GM19023 (cell line): ENCODE results near the gene CSF1R.
"Not testable (repeated sequence)": the region's sequence is repeated elsewhere in the genome, so short reads cannot be mapped to it uniquely, and the experiment has no call there.

Experiments used
- ATAC-seq: cut with Tn5 transposase; IDR thresholded peaks from one replicate; pipeline ENCODE4 v1.9.1; 2021; ENCODE audit warnings: mild to moderate bottlenecking, moderate library complexity; ENCODE audit not compliant: unreplicated experiment

The CSF1R gene

GRCh38 chr5:150057511-150057910, 28.8 kb downstream of the CSF1R start:
- ATAC-seq = no peak

GRCh38 chr5:150057052-150057451, 29.3 kb downstream of the CSF1R start:
- no peak for ATAC-seq

DNA sequence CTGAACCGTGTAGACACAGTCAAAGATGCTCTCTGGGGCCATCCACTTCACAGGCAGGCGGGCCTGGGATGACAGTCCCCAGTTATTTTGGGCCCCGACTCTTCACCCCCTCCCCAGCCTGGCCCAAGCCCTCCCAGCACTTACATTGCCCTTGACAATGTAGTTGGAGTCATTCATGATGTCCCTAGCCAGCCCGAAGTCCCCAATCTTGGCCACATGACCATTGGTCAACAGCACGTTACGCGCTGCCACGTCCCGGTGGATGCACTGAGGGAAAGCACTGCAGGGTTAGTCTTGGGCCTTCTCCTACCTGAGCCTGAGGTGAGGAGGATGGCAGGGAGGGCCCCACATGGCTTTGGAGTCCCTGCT, 30.3 kb downstream of the CSF1R start:
- no peak for ATAC-seq

GRCh38 chr5:150055326-150056074, 30.9 kb downstream of the CSF1R start:
- no peak for ATAC-seq

GRCh38 chr5:150054569-150054968, 31.8 kb downstream of the CSF1R start:
- ATAC-seq = no peak

- ATAC-seq = no peak
Observed at GRCh38 chr5:150053713-150054392, 32.5 kb downstream of the CSF1R start.

- no peak for ATAC-seq
Observed at GRCh38 chr5:150052956-150053712, 33.2 kb downstream of the CSF1R start.

GRCh38 chr5:150052226-150052955, 34.0 kb downstream of the CSF1R start:
- ATAC-seq = no peak

GRCh38 chr5:150051657-150052195, 34.6 kb downstream of the CSF1R start:
- no peak for ATAC-seq

- ATAC-seq = not testable (repeated sequence)
Observed at GRCh38 chr5:150050172-150050811, 36.1 kb downstream of the CSF1R start.

GRCh38 chr5:150046031-150046430, 40.3 kb downstream of the CSF1R start:
- no peak for ATAC-seq

DNA sequence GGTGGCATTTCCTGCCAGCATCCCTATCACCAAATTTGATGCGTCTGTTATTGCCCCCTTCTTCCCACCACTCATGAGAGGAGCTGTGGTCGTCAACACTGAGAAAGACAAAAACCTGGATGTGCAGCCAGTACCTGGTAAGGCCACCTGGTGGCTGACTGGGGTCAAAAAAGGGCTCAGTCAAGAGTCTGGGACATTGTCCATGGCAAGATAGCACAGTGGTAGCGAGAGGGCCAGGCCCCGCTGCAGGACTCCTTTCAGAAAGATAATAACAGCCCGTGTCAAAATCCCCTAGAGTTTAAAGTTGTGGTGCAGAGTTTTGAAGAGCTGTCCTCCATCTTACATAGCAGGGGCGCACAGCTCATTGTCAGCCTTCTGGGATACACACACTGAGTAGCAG, 40.8 kb downstream of the CSF1R start:
- no peak for ATAC-seq

DNA sequence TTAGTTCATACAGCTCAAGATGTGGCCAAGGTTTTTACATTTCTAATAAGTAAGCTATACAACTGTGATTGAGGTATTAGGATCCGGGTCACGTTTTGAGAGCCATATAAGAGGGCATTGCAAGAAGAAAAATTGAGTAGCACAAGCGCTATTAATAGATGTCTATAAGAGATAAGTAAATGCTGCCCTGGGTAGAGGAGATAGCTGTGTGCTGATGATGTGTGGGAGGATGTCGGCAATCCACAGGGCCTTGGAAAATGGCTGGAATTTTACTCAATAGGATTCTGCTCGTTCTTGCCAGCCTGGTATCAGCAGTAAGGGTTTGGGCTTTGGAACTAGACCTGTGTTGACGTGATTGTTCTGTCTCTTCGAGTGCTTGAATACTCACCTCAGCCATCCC, 41.6 kb downstream of the CSF1R start:
- no peak for ATAC-seq

DNA sequence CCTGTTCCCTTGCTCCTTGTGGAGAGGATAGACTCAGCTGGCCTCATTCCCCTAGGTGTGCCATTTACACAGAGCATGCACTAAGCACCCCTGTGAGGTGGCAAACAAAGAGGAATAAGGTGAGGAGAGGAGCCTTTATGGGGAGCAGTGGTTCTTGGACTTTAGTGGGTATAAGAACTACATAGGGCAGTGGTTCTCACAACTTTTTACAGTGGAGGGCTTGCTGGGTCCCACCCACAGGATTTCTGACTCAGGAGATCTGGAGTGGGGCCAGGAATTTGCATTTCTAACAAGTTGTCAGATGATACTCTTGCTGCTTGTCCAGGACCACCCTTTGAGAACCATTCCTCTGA, 42.0 kb downstream of the CSF1R start:
- ATAC-seq = no peak

- ATAC-seq = no peak
Observed at GRCh38 chr5:150043657-150044328, 42.6 kb downstream of the CSF1R start.

- ATAC-seq = no peak
Observed at GRCh38 chr5:150042459-150042858, 43.9 kb downstream of the CSF1R start.

DNA sequence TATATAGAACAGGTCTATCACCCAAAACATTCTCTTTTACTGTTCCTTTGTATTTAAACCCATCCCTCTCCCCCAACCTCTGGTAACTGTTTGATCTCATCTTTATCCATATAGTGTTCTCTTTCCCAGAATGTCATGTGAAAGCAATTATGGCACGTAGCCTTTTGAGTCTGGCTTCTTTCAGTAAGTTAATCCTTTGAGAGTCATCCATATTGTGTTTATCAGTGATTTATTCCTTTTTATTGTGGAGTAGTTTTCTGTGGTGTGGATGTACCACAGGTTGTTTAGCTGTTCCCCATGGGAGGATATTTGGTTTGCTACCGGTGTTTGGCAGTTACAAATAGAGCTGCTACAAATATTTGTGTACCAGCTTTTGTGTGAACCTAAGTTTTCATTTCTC, 47.8 kb downstream of the CSF1R start:
- no peak for ATAC-seq

DNA sequence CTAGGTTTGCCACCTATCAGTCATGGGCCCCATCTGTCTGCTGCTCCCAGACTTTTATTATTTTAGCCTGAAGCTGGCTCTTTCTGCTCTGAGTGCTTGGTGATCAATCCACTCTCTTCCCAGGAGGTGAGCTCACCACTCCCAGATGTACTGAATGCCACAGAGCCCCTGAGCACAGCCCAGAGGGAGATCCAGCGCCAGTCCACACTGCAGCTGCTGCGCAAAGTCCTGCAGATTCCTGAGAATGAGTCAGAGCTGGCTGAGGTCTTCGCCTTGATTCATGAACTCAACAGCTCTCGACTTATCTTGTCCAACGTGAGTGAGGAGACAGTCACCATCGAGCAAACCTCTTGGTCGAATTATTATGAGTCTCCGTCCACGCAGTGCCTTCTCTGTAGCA, 49.8 kb downstream of the CSF1R start:
- no peak for ATAC-seq

DNA sequence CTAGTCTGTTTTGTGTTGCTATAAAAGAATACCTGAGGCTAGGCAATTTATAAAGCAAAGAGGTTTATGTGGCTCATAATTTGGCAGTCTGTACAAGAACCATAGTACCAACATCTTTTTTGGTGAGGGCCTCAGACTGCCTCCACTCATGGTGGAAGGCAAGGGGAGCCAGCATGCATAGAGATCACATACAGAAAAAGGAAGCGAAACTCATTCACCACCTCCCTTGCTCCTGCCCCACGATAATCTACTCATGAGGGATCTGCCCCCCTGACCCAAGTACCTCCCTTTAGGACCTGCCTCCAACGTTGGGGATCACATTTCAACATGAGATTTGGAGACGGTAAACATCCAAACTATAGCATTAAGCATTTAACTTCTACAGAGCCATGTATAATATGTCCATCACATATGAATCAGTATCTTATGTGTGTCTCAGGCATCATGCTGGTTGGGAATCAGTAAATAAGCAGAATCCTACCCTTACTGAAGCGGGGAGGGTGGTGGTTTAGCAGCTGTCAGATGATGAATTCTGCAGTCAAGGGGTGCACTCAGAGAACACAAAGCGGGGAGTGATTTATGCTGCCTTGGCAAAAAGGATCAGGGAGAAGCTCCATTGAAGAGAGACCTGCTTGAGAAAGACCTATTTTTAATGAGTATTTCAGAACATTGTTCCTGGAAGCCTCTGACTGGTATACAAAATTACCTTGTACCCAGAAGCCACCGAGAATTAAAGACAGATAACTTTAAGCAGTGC, 51.0 kb downstream of the CSF1R start:
- ATAC-seq = no peak
